DMS114 treated with DMSO at 0.1 percent for 48 hours (cell line): ENCODE measurements around the gene PRR35.
"Not testable (repeated sequence)": the region's sequence is repeated elsewhere in the genome, so short reads cannot be mapped to it uniquely, and the experiment has no call there.

Experiments
- DNase-seq: peaks from one replicate; lab custom pipeline; 2025; ENCODE audit not compliant: unreplicated experiment; lab: John Stamatoyannopoulos, UW

Gene PRR35

DNA sequence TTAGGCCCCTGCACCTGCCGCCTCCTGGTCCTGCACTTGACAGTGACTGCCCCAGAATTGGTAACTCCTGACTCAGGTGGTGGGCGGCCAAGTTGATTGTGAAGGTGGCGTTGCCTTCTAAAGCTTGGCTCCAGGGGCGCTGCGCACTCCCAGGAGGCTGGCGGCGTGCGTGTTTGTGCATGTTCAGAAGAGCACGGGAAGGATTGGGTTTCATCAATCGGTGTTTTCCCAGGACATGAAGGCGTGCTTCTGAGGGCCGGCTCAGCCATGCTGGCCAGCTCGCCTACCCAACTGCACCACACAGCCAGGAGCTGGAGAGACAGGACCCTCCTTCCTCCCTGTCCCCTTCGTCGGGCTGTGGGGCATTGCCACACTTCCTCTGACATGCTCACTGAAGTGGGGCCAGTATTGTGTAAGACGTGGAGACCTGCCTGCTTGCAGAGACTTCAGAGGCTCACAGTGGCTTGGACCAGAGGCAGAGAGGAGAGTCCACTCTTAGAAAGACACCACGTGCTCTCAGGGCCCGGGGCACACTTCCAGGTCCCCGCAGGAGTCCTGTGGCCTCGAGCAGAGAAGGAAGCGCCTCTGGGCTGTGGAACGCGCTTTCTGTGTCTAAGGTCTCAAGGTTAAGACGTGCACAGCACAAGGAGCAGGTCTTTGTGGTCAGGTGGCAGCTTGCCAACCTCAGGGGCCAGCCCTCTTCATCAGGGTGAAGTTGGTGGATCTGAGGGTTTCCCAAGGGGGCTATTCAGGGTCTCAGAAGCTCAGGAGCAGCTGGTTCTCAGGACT, 32.5 kb downstream of the PRR35 start:
- no peak for DNase-seq

DNA sequence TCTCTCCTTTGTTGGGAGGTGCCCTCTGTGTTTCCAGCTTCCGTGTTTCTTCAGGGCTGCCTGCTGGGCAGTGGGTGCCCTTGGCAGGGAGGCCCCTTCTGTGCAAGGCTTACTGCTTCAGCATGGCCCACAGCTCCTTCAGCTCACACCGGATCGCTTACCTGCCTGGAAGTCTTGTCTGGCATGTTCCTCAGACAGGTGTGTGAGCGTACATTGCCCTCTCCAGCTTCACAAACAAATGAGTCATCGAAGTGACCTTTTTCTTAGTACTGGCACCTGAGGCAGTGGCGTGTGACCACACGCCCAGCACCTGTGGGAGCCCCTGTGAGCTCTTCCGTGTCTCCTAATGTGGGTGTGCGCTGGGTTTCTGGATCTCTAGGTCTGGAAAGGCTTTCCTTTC, 33.2 kb downstream of the PRR35 start:
- DNase-seq = no peak

DNA sequence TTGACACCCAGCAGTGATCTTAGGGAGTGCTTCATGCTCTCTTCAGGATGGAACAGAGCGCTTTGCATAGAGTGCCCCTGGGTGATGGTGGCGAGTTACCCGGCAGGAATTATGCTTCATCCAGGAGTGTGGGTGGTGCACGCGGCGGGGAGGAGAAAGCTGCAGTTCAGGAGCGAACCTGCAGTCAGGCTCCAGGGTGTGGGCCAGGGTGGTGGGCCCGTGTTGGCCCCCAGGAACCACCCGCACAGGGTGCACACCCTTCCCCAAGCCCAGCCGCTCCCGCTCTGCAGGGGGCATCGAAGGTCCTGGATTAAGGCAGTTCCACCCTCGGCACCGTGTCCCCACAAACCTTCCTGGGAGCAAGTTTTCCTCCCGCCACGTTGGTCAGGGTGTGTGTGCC, 33.6 kb downstream of the PRR35 start:
- DNase-seq = no peak

DNA sequence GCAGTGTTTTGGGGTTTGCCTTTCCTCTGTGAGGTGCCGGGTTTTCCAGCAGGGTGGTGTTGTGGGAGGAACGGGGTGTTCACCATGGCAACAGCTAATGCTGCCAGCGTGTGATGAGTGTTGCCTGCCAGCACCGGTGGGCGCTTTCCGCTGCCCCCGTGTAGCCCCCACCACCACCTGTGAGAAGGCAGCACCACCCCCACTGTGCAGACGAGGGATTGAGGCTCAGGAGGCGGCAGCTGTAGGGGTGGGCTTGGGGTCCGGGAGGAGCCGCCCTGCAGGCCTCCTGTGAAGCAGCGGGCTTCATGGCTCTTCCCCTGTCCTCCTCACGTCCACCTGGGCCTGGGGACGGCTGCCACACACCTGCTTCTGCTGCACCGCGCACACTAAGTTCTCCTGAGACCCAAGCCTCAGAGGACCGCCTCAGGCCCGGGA, 34.9 kb downstream of the PRR35 start:
- no peak for DNase-seq

DNA sequence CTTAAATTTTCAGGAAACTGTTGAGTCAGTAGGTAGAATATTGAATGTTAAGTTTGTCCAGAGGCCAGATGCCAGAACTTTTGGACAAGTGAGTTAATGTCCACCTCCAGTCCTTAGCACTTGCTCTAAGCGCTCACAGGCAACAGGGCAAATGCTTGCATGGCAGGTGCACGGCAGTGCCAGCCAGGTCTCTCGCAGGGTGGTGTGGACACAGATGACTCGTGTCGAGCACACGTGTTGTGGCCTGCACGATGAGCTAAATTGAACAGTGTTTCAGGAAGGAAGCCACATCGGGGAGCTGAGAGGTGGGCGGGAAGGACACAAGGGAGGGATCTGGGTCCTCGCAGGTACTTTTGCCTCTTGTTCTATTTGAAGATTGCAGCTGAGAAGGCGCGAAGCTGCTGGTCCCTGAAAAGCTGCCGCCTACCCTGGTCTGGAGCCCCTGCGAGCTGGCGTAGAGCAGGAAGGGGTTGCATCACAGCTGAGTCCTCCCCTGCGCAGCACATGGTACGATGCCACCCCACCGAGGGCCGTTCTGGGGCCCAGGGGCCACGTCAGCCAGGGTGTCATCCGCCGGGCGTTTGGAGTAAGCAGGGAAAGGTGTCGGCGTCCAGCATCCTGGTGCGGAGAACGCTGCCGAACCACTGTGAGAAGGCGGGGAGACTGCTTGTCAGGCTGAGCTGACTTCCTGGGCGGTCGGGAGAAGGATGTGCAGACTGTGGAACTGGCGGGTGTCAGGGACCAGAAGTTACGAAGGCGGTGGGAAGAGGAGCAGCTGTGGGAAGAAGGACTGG, 35.9 kb downstream of the PRR35 start:
- no peak for DNase-seq

DNA sequence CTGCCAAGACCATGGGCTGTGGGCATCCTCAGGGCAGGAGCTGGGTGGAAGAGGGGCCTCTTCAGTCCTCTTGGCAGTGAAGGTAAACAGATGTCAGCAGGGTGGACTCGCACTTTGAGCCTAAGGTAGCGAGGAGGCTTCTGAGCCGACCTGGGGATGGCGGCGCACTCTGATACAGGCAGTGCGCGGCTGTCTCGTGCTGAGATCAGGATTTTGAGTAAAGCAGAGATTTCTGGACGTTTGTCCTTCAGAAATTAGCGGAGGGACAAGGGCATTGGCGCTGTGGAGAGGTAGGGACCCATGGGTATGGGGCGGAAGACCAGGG, 36.5 kb downstream of the PRR35 start:
- no peak for DNase-seq

DNA sequence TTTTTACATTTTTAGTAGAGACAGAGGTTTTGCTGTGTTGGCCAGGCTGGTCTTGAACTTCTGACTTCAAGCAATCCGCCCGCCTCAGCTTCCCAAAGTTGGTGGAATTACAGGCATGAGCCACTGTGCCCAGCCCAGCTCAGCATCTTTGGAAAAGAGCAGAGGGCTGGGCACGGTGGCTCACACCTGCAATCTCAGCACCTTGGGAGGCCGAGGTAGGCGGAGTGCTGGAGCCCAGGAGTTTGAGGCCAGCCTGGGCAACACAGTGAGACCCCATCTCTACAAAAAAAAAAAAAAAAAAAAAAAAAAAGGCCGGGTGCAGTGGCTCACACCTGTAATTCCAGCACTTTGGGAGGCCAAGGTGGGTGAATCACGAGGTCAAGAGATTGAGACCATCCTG, 37.5 kb downstream of the PRR35 start:
- not testable (repeated sequence) for DNase-seq

DNA sequence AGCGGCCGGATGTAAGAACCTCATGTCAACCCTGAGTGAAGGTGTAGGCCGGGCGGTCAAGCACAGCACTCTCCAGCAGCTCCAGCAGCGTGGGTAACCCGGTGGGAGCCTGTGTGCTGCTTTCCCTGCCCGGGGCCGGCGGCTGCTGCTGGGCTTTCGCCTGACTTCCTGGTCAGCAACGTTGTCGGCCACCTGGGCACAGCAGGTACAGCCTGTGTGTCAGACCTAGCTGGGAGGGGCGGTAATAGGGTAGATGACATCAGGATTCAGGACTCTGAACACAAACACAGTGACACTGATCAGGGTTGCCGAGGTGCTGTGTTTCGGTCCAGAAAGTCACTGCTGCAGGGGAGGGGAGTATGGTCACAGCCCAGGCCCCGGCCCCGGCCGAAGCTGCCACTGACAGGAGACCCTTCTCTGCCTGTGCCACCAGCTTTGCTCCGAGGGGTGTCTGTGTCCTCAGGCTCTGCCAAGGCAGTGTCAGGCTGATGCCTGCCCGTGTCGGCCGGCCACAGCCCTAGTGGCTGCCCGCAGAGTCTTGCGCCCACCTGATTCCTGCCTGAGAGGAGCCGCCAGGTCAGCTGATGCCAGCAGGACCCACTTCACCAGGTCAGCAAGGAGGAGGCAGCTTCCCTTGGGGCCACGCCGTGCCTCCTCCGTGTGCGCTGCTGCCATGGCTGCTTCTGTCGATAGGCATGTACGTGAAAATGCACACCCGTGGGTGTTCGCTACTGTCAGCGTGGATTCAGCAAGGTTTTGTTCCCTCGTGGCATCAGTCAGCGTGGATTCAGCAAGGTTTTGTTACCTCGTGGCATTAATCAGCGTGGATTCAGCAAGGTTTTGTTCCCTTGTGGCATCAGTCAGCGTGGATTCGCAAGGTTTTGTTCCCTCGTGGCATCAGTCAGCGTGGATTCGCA, 38.9 kb downstream of the PRR35 start:
- DNase-seq = no peak

DNA sequence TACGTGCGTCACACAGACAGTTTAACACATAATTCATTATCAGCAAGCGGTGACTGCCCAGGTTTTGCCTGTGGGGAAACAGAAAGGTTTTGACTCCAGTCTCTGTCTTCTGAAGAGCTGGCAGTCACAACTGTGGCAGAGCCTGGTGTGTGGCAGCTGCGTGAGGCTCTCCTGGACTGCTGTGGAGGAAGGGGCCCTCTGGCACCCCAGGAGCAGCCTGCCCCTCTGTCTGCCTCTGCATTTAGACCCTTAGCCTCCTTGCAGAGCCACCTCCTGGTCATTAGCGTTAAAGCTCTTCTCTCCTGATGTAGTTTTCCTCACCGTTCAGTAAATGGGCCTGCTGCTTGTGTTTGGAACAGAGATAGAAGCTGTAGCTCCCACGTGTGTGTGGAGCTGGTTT, 40.6 kb downstream of the PRR35 start:
- DNase-seq = no peak

DNA sequence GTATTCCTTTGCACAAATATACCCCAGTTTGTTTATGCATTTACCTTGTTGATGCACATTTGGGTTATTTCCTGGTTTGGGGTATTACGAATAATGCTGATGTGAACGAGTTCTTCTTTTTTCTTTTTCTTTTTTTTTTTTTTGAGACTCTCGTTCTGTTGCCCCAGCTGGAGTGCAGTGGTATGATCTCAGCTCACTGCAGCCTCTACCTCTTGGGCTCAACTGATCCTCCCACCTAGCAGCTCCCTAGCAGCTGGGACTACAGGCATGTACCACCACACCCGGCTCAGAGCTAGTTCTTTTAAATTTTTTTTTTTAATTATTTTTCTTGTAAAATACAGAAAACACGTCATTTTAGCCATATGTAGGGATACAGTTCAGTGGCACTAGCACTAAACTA, 43.7 kb downstream of the PRR35 start:
- DNase-seq = no peak

DNA sequence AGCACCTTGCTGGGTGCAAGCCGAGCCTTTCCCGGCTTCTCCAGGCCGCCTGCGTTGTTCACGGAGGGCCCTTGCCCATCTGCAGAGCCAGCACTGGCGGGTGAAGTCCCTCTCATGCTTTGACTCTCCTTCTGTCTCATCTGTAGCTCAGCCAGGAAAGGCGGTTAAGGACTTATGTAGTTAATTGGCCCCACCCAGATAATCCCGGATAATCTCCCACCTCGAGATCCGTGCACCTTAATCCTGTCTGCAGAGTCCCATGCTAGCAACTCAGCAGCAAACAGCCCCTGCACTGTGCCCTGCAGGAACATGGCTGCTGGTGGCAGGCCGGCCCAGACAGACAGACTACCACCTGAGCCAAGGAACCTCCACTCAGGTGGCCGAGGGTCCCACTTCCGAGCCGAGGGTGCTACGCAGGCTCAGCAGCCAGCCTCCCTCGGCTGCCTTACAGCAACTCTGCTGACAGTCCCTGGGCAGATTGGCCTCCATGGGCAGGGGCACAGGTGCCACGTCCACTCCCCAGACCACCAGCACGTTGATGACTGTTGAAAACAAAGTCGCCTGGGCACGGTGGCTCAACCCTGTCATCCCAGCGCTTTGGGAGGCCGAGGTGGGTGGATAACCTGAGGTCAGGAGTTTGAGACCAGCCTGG, 46.6 kb downstream of the PRR35 start:
- no peak for DNase-seq

DNA sequence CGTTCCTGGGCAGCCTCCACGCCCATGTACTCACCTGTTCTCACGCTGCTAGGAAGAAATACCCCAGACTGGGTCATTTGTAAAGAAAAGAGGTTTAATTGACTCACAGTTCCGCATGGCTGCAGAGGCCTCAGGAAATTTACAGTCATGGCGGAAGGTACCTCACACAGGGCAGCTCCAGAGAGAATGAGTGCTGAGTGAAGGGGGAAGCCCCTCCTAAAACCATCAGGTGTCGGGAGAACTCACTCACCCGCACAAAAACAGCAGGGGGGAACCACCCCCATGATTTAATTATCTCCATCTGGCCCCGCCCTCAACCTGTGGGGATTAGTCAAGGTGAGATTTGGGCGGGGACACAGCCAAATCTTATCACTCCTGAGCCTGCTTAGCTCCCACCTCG, 47.8 kb downstream of the PRR35 start:
- no peak for DNase-seq

DNA sequence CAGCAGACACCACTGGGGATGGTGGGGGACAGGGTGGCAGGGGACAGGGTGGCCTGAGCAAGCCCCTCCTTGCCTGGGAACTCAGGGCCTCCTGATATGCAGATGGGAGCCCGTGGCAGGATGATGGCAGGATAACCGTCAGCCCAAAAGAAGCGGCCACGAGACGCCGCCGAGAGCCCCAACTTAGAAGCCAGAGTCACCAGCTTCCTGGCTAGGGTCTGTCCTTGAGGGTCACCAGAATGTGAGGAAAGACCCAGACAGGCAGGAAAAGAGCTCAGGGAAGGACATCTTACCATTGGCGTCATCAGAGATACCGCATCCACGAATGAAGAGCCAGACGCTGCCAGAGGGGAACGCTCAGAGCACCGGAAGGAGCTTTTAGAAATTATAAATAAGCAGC, 49.1 kb downstream of the PRR35 start:
- no peak for DNase-seq

DNA sequence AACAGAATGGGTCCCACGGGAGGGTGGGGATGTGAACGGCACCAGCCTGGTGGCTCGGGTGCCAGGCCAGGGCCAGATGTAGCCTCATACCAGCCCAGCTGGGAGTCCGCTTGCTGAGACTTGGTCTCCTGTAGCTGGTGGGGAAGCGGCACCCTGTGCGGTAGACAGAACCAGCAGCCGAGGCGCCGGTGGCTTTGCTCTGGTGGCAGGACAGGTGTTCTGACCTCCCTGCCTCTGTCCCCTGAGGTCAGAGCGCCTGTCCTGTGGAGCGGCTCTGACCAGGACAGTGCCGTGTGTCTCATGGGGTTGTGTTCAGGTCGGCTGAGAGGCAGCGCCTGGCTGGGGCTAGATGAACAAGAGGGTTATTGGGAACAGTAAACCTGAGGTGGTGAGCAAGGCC, 49.8 kb downstream of the PRR35 start:
- DNase-seq = no peak

DNA sequence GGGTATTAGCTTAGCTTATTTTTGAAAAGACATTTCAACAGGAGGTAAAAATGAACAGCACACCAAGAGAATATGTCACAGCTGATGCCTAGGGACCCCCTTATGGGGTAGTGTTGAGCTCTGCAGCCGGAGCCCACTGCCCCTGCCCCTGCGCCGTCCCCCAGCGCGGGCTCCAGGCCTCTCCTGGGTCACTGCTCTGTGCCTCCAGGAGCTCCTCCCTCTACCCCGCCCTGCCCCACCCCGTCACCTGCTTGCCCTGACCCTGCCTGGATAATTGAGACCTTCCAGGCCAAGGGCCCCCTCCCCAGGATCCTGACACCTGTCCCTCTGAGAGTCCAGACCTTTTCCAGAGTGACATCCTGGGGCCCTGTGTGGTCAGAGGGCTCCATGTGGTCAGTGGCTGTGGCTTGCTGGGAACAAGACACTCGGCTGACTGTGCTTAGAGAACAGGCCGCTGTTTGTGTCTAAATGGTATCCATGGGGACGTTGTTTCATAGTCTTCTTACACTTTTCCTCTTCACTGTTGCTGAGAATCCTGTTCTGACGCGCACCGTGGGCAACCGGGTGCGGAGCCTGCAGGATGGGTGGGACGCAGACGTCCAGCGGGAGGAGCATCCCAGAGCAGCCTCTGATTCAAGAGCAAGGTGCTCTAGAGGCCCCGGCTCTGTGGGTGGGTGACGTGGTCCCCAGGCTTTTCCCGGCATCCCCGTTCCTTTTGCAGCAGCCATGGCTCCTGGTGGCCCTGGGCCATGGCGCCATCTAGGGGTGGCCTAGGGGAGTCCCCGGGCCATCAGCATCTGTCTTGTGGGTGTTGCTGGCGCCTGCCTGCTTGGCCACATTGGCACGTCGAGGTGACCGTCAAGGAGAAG, 50.6 kb downstream of the PRR35 start:
- DNase-seq = no peak

DNA sequence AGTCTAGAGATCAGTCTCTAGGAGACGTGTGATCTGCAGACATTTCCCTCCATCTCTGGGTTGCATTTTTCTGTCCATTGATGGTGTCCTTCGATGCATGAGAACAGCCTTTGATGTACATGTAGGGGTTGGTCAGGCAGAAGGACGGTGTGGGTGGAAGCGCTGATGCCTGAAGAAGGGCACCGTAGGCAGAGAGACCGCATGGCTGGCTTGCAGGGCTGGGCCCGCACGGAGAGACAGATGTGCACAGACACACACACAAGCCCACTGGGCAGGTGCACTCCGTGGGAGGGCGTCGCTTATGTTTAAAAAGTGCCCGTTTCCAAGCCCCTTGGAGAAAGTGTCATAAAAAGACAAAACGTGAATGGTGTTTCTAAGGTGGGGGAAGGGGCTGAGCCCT, 54.9 kb downstream of the PRR35 start:
- DNase-seq = no peak
